NCI-H2107 treated with DMSO at 0.1 percent for 48 hours (cell line): Measurements from ENCODE around the gene ARHGAP6.
"Not testable (repeated sequence)": the region's sequence is repeated elsewhere in the genome, so short reads cannot be mapped to it uniquely, and the experiment has no call there.

ENCODE experiments used
- DNase-seq: peaks from one replicate; lab custom pipeline; 2025; ENCODE audit not compliant: unreplicated experiment; lab: John Stamatoyannopoulos, UW

Gene ARHGAP6

DNA sequence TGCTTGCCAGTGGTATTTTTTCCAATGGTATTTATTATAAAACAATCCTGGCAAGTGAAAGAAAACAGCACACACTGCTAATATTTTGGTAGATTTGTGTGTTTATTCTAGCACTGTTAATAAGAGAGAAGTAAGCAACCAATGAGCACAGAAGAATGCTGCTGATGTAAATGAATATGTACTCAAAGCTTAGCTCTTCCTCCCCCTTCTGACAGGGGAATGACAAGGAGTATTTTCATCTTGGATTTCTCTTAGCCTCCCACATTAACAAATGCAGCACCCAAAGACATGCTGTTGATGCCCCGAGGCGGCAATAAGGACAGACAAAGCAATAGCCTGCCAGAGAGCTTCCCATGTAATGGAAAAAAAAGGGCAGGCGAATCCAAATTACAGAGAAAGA lies 18.6 kb downstream of the ARHGAP6 start:
- no peak for DNase-seq

DNA sequence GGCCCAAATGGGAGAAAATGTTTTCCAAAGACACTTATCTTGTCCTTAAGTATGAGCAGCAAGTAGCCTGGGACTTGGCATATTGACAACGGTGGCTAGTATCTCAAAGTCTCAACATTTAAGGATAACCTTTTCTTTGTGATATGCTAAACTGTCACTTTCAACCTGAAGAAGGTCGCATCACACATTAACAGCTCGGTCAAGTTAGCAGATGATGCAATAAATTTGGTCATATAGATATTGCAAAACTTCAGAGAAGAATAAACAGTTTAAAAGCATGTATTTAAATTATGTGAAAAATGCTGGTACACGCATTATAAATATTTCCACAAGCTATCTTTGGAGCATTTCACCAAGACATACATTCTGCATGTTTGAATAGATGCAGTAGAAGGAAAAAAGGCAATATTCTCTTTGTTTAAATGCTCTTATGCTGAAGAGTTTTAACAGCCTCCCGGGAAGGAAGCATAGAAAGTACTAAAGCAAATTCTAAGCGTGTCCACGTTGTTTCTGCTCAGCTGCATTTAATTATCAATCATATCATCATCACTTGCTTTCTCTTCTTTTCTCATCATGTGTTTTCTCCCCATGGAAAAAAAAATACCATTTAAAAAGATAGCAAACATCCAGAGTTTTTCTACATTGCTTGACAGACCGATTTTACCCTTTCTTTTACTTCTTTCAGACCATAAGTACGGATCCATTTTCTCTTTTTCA lies 24.2 kb downstream of the ARHGAP6 start:
- no peak for DNase-seq

GRCh38 chrX:11640089-11640488 lies 25.6 kb downstream of the ARHGAP6 start:
- no peak for DNase-seq

GRCh38 chrX:11632732-11633131 lies 33.0 kb downstream of the ARHGAP6 start:
- no peak for DNase-seq

GRCh38 chrX:11629593-11630211 lies 36.0 kb downstream of the ARHGAP6 start:
- DNase-seq = no peak

DNA sequence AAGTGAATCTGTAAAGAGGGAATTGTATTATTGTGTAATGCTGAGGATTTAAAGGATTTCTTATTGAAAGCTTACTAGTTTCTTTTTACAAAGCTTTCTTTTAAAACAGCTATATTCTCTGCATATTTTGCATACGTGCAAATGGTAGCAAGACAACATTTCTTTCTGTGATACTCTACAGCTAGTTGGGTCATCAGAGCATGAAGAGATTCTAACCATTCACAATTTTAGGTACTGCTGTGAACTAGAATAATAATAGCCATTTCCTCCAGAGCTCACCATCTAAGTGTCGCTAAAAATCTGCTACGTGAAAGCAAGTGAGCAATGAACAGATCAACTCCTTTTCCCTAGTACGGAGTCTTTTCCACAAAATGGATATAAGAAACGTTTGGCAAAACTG lies 37.3 kb downstream of the ARHGAP6 start:
- DNase-seq = no peak

DNA sequence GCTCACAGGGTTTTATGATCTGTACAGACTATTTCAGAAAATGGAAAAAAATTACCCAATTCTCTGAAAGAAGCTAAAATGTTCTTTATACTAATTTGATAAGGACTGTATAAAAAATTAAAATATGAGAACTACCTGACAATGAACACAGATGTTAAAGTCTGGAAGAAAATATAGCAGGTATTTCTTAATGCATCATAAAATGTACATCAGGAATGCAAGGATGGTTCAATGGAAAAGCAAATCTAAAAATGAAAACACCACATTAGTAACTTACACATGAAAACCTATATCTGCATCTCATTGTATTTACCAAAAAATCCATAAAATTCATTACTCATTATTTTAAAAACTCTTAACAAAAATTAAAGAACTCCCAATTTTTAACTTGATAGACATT lies 39.4 kb downstream of the ARHGAP6 start:
- DNase-seq = no peak

- DNase-seq = no peak
These were observed 46.3 kb downstream of the ARHGAP6 start for GRCh38 chrX:11619441-11619840.

GRCh38 chrX:11614253-11614652 lies 51.5 kb downstream of the ARHGAP6 start:
- DNase-seq = not testable (repeated sequence)

DNA sequence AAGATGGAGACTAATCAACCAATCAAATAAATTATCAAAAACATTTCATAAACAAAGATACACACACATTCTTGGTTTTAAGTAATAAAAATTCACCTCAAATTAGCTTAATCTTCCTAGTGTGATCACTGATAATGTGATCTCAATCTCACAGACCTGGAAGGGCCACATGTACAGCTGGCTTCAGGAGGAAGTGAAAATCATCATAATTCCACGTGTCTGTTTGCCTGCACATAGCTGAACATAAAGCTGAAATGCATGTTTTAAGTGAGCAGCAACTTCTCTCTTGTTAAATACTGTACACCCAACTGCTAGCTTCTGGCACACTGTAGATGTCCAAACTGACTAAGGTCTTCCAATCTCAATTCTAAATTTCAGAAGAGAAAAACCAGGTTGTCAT lies 53.8 kb downstream of the ARHGAP6 start:
- DNase-seq = no peak

DNA sequence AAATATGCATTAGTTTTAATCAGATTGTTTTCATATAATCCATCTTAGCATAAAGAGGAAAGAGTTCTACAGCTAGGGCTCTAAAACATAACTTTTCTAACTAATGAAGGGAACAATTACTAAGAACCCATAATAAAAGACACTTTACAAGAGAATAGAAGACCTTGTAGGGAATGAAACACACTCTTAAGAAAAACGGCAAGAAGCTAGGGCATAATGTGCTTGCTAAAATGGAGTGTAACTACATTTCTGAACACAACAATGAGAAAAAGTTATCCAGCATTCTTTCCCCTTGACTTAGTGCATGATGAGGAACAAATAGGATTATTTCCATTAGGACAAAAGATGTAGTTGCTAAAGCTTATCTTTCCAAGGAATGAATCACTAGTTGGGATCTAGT lies 54.6 kb downstream of the ARHGAP6 start:
- DNase-seq = no peak

- DNase-seq = no peak
These were observed 56.6 kb downstream of the ARHGAP6 start for GRCh38 chrX:11609109-11609508.

GRCh38 chrX:11606408-11606807 lies 59.3 kb downstream of the ARHGAP6 start:
- DNase-seq = no peak

GRCh38 chrX:11600578-11600977 lies 65.1 kb downstream of the ARHGAP6 start:
- DNase-seq = no peak

- no peak for DNase-seq
These were observed 68.2 kb downstream of the ARHGAP6 start for GRCh38 chrX:11597479-11597878.

GRCh38 chrX:11591723-11592346 lies 73.9 kb downstream of the ARHGAP6 start:
- DNase-seq = no peak

DNA sequence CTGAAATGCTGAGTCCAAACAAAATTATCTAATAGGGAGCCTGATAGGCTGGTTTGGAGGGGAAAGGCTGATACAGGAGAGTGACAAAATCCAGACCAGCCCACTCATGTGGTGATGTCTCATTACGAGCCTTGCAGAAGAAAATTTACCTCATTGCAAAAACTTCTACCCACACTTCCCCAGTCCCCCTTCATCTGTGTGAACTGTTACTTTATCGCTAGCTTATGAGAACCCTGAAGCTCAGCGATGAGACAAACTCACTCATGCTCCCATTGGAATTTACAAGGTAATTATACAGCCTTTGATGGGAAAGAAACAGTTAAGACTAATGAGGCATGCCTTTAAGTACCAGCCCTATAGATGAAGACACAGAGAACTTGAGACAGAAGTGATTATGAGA lies 76.1 kb downstream of the ARHGAP6 start:
- DNase-seq = no peak

- DNase-seq = no peak
These were observed 77.6 kb downstream of the ARHGAP6 start for GRCh38 chrX:11588097-11588496.

GRCh38 chrX:11585174-11585573 lies 80.5 kb downstream of the ARHGAP6 start:
- no peak for DNase-seq

DNA sequence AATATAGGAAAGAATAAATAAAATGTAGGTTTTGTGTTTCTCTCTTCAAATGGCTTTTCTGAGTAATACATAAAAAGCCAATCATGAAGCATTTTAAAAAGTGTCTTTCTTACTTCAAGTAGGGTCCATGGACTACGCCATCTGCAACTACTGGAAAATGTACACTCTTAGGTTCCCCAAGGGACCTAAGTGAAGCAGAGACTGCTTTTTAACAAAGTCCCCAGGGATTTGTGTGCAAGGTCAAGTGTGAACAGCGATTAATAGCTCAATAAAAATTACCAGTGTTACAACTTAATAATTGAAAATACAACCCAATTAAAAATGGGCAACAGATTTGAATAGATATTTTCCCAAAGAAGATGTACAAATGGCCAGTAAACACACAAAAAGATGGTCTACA lies 84.9 kb downstream of the ARHGAP6 start:
- no peak for DNase-seq

- no peak for DNase-seq
These were observed 85.8 kb downstream of the ARHGAP6 start for GRCh38 chrX:11579636-11580600.
